ENCODE data around the gene FAM3D. TPM values are rescaled to one million over a fixed set of nuclear protein-coding genes. Genes with fewer than 3 reads are reported as not detected.

The FAM3D gene, protein sequence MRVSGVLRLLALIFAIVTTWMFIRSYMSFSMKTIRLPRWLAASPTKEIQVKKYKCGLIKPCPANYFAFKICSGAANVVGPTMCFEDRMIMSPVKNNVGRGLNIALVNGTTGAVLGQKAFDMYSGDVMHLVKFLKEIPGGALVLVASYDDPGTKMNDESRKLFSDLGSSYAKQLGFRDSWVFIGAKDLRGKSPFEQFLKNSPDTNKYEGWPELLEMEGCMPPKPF
- not detected in 2 replicates for polyA plus RNA-seq (2011; rRNA removed)
- not detected in 2 replicates for polyA plus RNA-seq (2012; cell fraction: cytosol; rRNA removed)
- not detected in 2 replicates for polyA plus RNA-seq (2012; cell fraction: nucleus; rRNA removed)
- polyA plus RNA-seq (2017; fragmentation: RNase III; extraction: RNeasy Plus Mini Kit Qiagen cat#74134 plus additional on column Dnase treatment): not detected in 3 replicates
- polyA minus RNA-seq (2011; rRNA and poly(A)+ RNA removed): not detected in 2 replicates

DNA sequence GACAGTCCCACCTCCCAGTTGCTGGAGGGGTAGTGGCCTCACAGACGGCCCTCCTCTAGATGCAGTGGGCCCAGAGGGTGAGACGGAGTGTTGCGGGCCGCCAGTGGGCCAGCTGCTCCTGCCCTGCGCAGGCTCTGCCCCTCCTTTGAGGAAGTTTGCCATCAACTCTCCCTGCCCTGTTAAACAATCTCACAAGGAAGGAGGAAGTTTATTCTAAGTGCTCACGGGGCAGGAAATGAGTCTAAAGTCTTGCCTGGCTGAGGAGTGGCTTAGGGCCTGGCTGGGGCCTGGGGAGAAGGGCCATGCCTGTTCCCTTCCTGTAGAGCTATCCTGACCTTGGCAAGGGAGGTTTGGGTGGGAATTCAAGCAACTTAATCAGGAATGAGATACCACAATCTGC, at the start of gene FAM3D:
TSS of gene FAM3D (minus strand) at position 92 of the 400 bp plus-strand sequence. CDS start 11,211 bp downstream, outside the sequence.
- no peak within 1 kb of the TSS for H3K4me2 ChIP-seq
- ChIA-PET CTCF (no interaction called here), POLR2A (no interaction called here)
- TF ChIP-seq KDM5A (IDR thresholded peaks at IDR 0.05): no peak
- TF ChIP-seq, protein P1, sequence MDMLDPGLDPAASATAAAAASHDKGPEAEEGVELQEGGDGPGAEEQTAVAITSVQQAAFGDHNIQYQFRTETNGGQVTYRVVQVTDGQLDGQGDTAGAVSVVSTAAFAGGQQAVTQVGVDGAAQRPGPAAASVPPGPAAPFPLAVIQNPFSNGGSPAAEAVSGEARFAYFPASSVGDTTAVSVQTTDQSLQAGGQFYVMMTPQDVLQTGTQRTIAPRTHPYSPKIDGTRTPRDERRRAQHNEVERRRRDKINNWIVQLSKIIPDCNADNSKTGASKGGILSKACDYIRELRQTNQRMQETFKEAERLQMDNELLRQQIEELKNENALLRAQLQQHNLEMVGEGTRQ (IDR thresholded peaks at IDR 0.05): no peak
- no peak for TF ChIP-seq BHLHE40 (IDR thresholded peaks at IDR 0.05; ENCODE audit: low read depth, low read length)
- TF ChIP-seq, protein P2, sequence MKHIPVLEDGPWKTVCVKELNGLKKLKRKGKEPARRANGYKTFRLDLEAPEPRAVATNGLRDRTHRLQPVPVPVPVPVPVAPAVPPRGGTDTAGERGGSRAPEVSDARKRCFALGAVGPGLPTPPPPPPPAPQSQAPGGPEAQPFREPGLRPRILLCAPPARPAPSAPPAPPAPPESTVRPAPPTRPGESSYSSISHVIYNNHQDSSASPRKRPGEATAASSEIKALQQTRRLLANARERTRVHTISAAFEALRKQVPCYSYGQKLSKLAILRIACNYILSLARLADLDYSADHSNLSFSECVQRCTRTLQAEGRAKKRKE (CRISPR knock-in tag; IDR thresholded peaks at IDR 0.05; ENCODE audit: low read depth): no peak
- TF ChIP-seq HOXB13 (CRISPR knock-in tag; IDR thresholded peaks at IDR 0.05; ENCODE audit: low read depth): no peak
- no peak for TF ChIP-seq FOSB (CRISPR knock-in tag; IDR thresholded peaks at IDR 0.05)
- TF ChIP-seq FOSL2 (IDR thresholded peaks at IDR 0.05): no peak
- TF ChIP-seq FOSL2 (CRISPR knock-in tag; IDR thresholded peaks at IDR 0.05): no peak
- no peak for TF ChIP-seq SREBF2 (IDR thresholded peaks at IDR 0.05)
- no peak for TF ChIP-seq ZFP36 (IDR thresholded peaks at IDR 0.05; ENCODE audit: borderline replicate concordance, partially characterized antibody)
- no peak for TF ChIP-seq ZC3H11A (IDR thresholded peaks at IDR 0.05)
- TF ChIP-seq CHD4 (IDR thresholded peaks at IDR 0.05; ENCODE audit: borderline replicate concordance): no peak
- TF ChIP-seq ZNF302 (CRISPR knock-in tag; IDR thresholded peaks at IDR 0.05): no peak
- TF ChIP-seq, protein P3, sequence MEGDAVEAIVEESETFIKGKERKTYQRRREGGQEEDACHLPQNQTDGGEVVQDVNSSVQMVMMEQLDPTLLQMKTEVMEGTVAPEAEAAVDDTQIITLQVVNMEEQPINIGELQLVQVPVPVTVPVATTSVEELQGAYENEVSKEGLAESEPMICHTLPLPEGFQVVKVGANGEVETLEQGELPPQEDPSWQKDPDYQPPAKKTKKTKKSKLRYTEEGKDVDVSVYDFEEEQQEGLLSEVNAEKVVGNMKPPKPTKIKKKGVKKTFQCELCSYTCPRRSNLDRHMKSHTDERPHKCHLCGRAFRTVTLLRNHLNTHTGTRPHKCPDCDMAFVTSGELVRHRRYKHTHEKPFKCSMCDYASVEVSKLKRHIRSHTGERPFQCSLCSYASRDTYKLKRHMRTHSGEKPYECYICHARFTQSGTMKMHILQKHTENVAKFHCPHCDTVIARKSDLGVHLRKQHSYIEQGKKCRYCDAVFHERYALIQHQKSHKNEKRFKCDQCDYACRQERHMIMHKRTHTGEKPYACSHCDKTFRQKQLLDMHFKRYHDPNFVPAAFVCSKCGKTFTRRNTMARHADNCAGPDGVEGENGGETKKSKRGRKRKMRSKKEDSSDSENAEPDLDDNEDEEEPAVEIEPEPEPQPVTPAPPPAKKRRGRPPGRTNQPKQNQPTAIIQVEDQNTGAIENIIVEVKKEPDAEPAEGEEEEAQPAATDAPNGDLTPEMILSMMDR (IDR thresholded peaks at IDR 0.05): no peak
- TF ChIP-seq, protein P4, sequence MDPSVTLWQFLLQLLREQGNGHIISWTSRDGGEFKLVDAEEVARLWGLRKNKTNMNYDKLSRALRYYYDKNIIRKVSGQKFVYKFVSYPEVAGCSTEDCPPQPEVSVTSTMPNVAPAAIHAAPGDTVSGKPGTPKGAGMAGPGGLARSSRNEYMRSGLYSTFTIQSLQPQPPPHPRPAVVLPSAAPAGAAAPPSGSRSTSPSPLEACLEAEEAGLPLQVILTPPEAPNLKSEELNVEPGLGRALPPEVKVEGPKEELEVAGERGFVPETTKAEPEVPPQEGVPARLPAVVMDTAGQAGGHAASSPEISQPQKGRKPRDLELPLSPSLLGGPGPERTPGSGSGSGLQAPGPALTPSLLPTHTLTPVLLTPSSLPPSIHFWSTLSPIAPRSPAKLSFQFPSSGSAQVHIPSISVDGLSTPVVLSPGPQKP (IDR thresholded peaks at IDR 0.05; ENCODE audit: low read depth, low read length): no peak
- TF ChIP-seq MYC (IDR thresholded peaks at IDR 0.05; ENCODE audit: borderline replicate concordance, low read length): no peak
- no peak within 1 kb of the TSS for H3K4me3 ChIP-seq
- ATAC-seq (no peak), FAIRE-seq (no peak), DNase-seq (ENCODE audit: low read depth in 1 of 2, low spot score in 1 of 2) (peak in 1 of 2 experiments; percentile 7)
- H3K9me3 ChIP-seq: no peaks in the 10 kb centered on the region
- 40% methylated on average over 1 of the region's 6 CpGs for WGBS (ENCODE audit: missing lambda C conversion rate)
- no peak within 1 kb of the TSS for H3K27ac ChIP-seq
- no peaks in the 10 kb centered on the region for H3K4me1 ChIP-seq

DNA sequence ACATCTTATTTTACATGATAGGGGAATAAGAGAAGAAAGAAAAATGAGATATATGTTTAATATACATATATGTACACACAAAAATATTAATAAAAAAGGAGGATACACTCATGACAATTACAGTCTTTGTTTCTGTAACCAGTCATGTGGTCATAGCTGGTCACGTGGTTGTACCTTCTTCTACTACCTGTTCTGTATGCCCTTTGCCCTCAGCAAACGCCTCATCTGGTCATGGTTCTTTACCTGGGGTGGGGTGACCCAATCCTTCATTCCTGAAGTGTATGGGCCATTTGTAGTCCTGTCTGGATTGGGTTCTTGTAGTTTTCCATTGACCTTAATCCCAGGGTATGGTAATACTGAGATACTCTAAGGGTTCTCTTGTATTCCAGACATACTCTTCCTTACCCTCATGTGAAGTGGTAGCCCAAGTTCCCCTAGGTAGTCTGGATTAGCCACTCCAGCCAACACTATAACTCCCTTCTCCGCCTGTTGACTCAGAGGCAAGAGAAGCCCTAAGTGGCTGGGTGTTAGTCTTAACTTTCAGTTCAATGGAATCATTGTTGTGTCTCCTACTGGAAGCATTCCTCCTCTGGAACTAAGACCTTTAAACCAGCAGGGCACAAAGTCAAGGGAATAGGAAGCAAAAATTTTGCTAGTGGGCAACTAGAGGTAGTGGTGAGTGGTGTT, 47.3 kb upstream of the FAM3D start:
- H3K27ac ChIP-seq: no peak overlapping the region
- POLR2A ChIA-PET: no interaction called here

More for the DNA sequence above, 47.3 kb upstream of the FAM3D start:
- TF ChIP-seq HOXB5 (CRISPR knock-in tag; IDR thresholded peaks at IDR 0.05): no peak
- TF ChIP-seq, protein P1 (IDR thresholded peaks at IDR 0.05): 0 out of 2 replicates have a peak, but pooled peaks have one; percentile 32
- no peak for TF ChIP-seq HDAC2 (IDR thresholded peaks at IDR 0.05)
- no peak for TF ChIP-seq RARB (CRISPR knock-in tag; IDR thresholded peaks at IDR 0.05)
- Histone ChIP-seq H3K4me2 (no peak overlapping the region), H3K4me3 (no peak overlapping the region), H3K9me3 (no peaks in the 10 kb centered on the region), H3K4me1 (no peaks in the 10 kb centered on the region)
- WGBS (ENCODE audit: missing lambda C conversion rate): 12% methylated on average over 3 of the region's 3 CpGs
- FAIRE-seq (no peak), ATAC-seq (no peak), DNase-seq (ENCODE audit: low read depth in 1 of 2, low spot score in 1 of 2) (no peak)
- CTCF ChIA-PET: no interaction called here

Measured in A549 (cell line).